Measurements from ENCODE around the gene TBC1D22A. TPM values are rescaled to one million over a fixed set of nuclear protein-coding genes. Genes with fewer than 3 reads are reported as not detected.

TBC1D22A gene
- polyA plus RNA-seq, 1 experiment, result 24.2 TPM

- Histone ChIP-seq H3K27me3 (ENCODE audit: control insufficient read depth, insufficient read depth, low read length) (no peaks in the 10 kb centered on the region), H3K4me3 (ENCODE audit: low read depth, low read length) (no peak overlapping the region), H3K36me3 (ENCODE audit: control insufficient read depth, insufficient read depth, low read length) (no peaks in the 10 kb centered on the region)
- TF ChIP-seq, protein P1, sequence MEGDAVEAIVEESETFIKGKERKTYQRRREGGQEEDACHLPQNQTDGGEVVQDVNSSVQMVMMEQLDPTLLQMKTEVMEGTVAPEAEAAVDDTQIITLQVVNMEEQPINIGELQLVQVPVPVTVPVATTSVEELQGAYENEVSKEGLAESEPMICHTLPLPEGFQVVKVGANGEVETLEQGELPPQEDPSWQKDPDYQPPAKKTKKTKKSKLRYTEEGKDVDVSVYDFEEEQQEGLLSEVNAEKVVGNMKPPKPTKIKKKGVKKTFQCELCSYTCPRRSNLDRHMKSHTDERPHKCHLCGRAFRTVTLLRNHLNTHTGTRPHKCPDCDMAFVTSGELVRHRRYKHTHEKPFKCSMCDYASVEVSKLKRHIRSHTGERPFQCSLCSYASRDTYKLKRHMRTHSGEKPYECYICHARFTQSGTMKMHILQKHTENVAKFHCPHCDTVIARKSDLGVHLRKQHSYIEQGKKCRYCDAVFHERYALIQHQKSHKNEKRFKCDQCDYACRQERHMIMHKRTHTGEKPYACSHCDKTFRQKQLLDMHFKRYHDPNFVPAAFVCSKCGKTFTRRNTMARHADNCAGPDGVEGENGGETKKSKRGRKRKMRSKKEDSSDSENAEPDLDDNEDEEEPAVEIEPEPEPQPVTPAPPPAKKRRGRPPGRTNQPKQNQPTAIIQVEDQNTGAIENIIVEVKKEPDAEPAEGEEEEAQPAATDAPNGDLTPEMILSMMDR (IDR thresholded peaks at IDR 0.05; ENCODE audit: insufficient read depth, low read depth, low read length), result no peak
- POLR2A ChIA-PET, result no interaction called here
- no peak for DNase-seq (ENCODE audit: low read depth)
- CTCF ChIA-PET, result interaction anchor here (1.4 kb wide), 1 partner anchor 66 kb away, joined by 4 read pairs; no protein-coding TSS in a partner anchor
These were observed 107.5 kb downstream of the TBC1D22A start for GRCh38 chr22:46869831-46870441.

DNA sequence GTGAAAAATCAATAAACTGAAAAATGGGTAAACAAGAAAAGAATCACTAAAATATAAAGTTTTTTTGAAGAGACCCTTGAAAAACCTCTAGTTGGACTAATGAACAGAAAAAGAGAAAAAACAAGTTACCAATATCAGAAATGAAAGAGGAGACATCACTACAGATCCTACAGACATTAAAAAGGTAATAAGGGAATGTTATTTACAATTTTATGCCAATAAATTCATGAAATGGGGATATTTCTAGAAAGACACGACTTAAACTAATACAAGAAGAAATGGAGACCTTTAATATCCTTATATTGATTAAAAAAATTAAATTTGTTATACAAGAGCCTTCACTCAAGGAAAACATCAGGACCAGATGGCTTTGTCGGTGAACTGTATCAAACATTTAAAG is 109.4 kb downstream of the TBC1D22A start:
- POLR2A ChIA-PET, result no interaction called here
- Histone ChIP-seq H3K4me3 (ENCODE audit: low read depth, low read length) (no peak overlapping the region), H3K36me3 (ENCODE audit: control insufficient read depth, insufficient read depth, low read length) (no peaks in the 10 kb centered on the region), H3K27me3 (ENCODE audit: control insufficient read depth, insufficient read depth, low read length) (no peaks in the 10 kb centered on the region)
- CTCF ChIA-PET, result no interaction called here
- DNase-seq (ENCODE audit: low read depth), result no peak
- TF ChIP-seq, protein P1 (IDR thresholded peaks at IDR 0.05; ENCODE audit: insufficient read depth, low read depth, low read length), result no peak

GRCh38 chr22:46875089-46875488 is 112.6 kb downstream of the TBC1D22A start:
- Histone ChIP-seq H3K4me3 (ENCODE audit: low read depth, low read length) (no peak overlapping the region), H3K36me3 (ENCODE audit: control insufficient read depth, insufficient read depth, low read length) (no peaks in the 10 kb centered on the region), H3K27me3 (ENCODE audit: control insufficient read depth, insufficient read depth, low read length) (no peaks in the 10 kb centered on the region)
- ChIA-PET POLR2A (no interaction called here), CTCF (no interaction called here)
- no peak for DNase-seq (ENCODE audit: low read depth)
- TF ChIP-seq, protein P1 (IDR thresholded peaks at IDR 0.05; ENCODE audit: insufficient read depth, low read depth, low read length), result no peak

GRCh38 chr22:46876357-46876934 is 114.0 kb downstream of the TBC1D22A start:
- POLR2A ChIA-PET, result no interaction called here
- TF ChIP-seq, protein P1 (IDR thresholded peaks at IDR 0.05; ENCODE audit: insufficient read depth, low read depth, low read length), result no peak
- CTCF ChIA-PET, result no interaction called here
- Histone ChIP-seq H3K27me3 (ENCODE audit: control insufficient read depth, insufficient read depth, low read length) (no peaks in the 10 kb centered on the region), H3K36me3 (ENCODE audit: control insufficient read depth, insufficient read depth, low read length) (peaks cover 1% of the 10 kb centered on the region; the same call in 1 of the 2 replicates), H3K4me3 (ENCODE audit: low read depth, low read length) (no peak overlapping the region)
- DNase-seq (ENCODE audit: low read depth), result no peak

GRCh38 chr22:46878191-46878948 is 115.9 kb downstream of the TBC1D22A start:
- no peaks in the 10 kb centered on the region for H3K27me3 ChIP-seq (ENCODE audit: control insufficient read depth, insufficient read depth, low read length)
- ChIA-PET POLR2A (no interaction called here), CTCF (interaction anchor here (1.0 kb wide), 1 partner anchor 80 kb away, joined by 3 read pairs; no protein-coding TSS in a partner anchor)
- DNase-seq (ENCODE audit: low read depth), result no peak
- TF ChIP-seq, protein P1 (IDR thresholded peaks at IDR 0.05; ENCODE audit: insufficient read depth, low read depth, low read length), result no peak
- H3K4me3 ChIP-seq (ENCODE audit: low read depth, low read length), result no peak overlapping the region
- H3K36me3 ChIP-seq (ENCODE audit: control insufficient read depth, insufficient read depth, low read length), result peaks cover 1% of the 10 kb centered on the region; the same call in 1 of the 2 replicates
